ACC112 (cell line): Measurements from ENCODE around the gene GLCCI1.

Experiments
- H2AFZ ChIP-seq: fragments of 200-600 bp; sonication (generic); one replicate; pipeline ENCODE4 v1.6.0; 2017; ENCODE audit warnings: antibody characterized with exemption, low read length; ENCODE audit not compliant: unreplicated experiment
- H3K27ac ChIP-seq: fragments of 200-600 bp; sonication (generic); 2 replicates; pipeline ENCODE4 v1.5.1; 2014; ENCODE audit warnings: low read depth, mild to moderate bottlenecking, antibody characterized with exemption, low read length, moderate library complexity
- H3K27me3 ChIP-seq: fragments of 200-600 bp; sonication (generic); 2 replicates; pipeline ENCODE4 v1.6.1; 2014; ENCODE audit warnings: mild to moderate bottlenecking, antibody characterized with exemption, low read length, moderate library complexity, mixed read lengths; ENCODE audit not compliant: insufficient read depth
- H3K36me3 ChIP-seq: fragments of 200-600 bp; sonication (generic); 2 replicates; pipeline ENCODE4 v1.6.1; 2016; ENCODE audit warnings: mild to moderate bottlenecking, antibody characterized with exemption, low read length, moderate library complexity, mixed read lengths; ENCODE audit not compliant: insufficient read depth
- H3K4me1 ChIP-seq: fragments of 200-600 bp; sonication (generic); one replicate; pipeline ENCODE4 v1.6.1; 2016; ENCODE audit warnings: low read length, mixed read lengths; ENCODE audit not compliant: insufficient read depth, unreplicated experiment, control insufficient read depth
- H3K4me3 ChIP-seq: fragments of 200-600 bp; sonication (generic); 2 replicates; pipeline ENCODE4 v1.5.1; 2014; ENCODE audit warnings: mild to moderate bottlenecking, low read depth, low read length
- H3K79me2 ChIP-seq: fragments of 200-600 bp; sonication (generic); one replicate; pipeline ENCODE4 v1.6.0; 2016; ENCODE audit warnings: low read length; ENCODE audit not compliant: control insufficient read depth, unreplicated experiment, insufficient read depth

GLCCI1 gene

GRCh38 chr7:8015746-8016120 lies 47.1 kb downstream of the GLCCI1 start:
- no peaks in the 10 kb centered on the region for H3K36me3 ChIP-seq
- no peak overlapping the region for H2AFZ ChIP-seq
- no peaks in the 10 kb centered on the region for H3K4me1 ChIP-seq
- H3K4me3 ChIP-seq, result no peak overlapping the region
- H3K79me2 ChIP-seq, result no peaks in the 10 kb centered on the region
- H3K27ac ChIP-seq, result no peak overlapping the region
- no peaks in the 10 kb centered on the region for H3K27me3 ChIP-seq

- Histone ChIP-seq H3K4me1 (no peaks in the 10 kb centered on the region), H2AFZ (no peak overlapping the region), H3K4me3 (no peak overlapping the region), H3K27me3 (no peaks in the 10 kb centered on the region), H3K79me2 (no peaks in the 10 kb centered on the region), H3K36me3 (no peaks in the 10 kb centered on the region), H3K27ac (no peak overlapping the region)
Observed at GRCh38 chr7:8017423-8017822, 48.8 kb downstream of the GLCCI1 start.

GRCh38 chr7:8018961-8019360 lies 50.4 kb downstream of the GLCCI1 start:
- no peak overlapping the region for H3K4me3 ChIP-seq
- H2AFZ ChIP-seq, result no peak overlapping the region
- no peaks in the 10 kb centered on the region for H3K4me1 ChIP-seq
- peaks cover under 1% of the 10 kb centered on the region; the same call in 1 of the 2 replicates for H3K36me3 ChIP-seq
- H3K79me2 ChIP-seq, result no peaks in the 10 kb centered on the region
- no peaks in the 10 kb centered on the region for H3K27me3 ChIP-seq
- no peak overlapping the region for H3K27ac ChIP-seq

GRCh38 chr7:8022628-8023027 lies 54.0 kb downstream of the GLCCI1 start:
- Histone ChIP-seq H3K36me3 (peaks cover 22% of the 10 kb centered on the region), H3K4me3 (no peak overlapping the region), H3K27me3 (no peaks in the 10 kb centered on the region), H2AFZ (no peak overlapping the region), H3K4me1 (no peaks in the 10 kb centered on the region), H3K79me2 (no peaks in the 10 kb centered on the region), H3K27ac (no peak overlapping the region)

- Histone ChIP-seq H3K4me3 (no peak overlapping the region), H3K79me2 (no peaks in the 10 kb centered on the region), H3K27ac (no peak overlapping the region), H3K36me3 (no peaks in the 10 kb centered on the region), H3K27me3 (no peaks in the 10 kb centered on the region), H2AFZ (no peak overlapping the region), H3K4me1 (no peaks in the 10 kb centered on the region)
Observed at GRCh38 chr7:8035192-8035591, 66.6 kb downstream of the GLCCI1 start.

GRCh38 chr7:8035647-8036518 lies 67.3 kb downstream of the GLCCI1 start:
- H3K36me3 ChIP-seq, result no peaks in the 10 kb centered on the region
- no peaks in the 10 kb centered on the region for H3K79me2 ChIP-seq
- H3K4me3 ChIP-seq, result no peak overlapping the region
- H2AFZ ChIP-seq, result no peak overlapping the region
- H3K27me3 ChIP-seq, result no peaks in the 10 kb centered on the region
- H3K4me1 ChIP-seq, result no peaks in the 10 kb centered on the region
- no peak overlapping the region for H3K27ac ChIP-seq

GRCh38 chr7:8037151-8037550 lies 68.6 kb downstream of the GLCCI1 start:
- Histone ChIP-seq H3K4me1 (no peaks in the 10 kb centered on the region), H3K4me3 (no peak overlapping the region), H3K36me3 (no peaks in the 10 kb centered on the region), H3K79me2 (no peaks in the 10 kb centered on the region), H3K27ac (no peak overlapping the region), H3K27me3 (no peaks in the 10 kb centered on the region), H2AFZ (no peak overlapping the region)

- Histone ChIP-seq H3K4me1 (no peaks in the 10 kb centered on the region), H3K27me3 (no peaks in the 10 kb centered on the region), H2AFZ (no peak overlapping the region), H3K27ac (no peak overlapping the region), H3K36me3 (no peaks in the 10 kb centered on the region), H3K79me2 (no peaks in the 10 kb centered on the region), H3K4me3 (no peak overlapping the region)
Observed at GRCh38 chr7:8040768-8041369, 72.3 kb downstream of the GLCCI1 start.

GRCh38 chr7:8042796-8043535 lies 74.4 kb downstream of the GLCCI1 start:
- Histone ChIP-seq H3K36me3 (no peaks in the 10 kb centered on the region), H3K79me2 (no peaks in the 10 kb centered on the region), H3K4me1 (no peaks in the 10 kb centered on the region), H2AFZ (no peak overlapping the region), H3K27ac (no peak overlapping the region), H3K27me3 (no peaks in the 10 kb centered on the region), H3K4me3 (no peak overlapping the region)

- H3K27ac ChIP-seq, result no peak overlapping the region
- H3K4me3 ChIP-seq, result no peak overlapping the region
- no peaks in the 10 kb centered on the region for H3K79me2 ChIP-seq
- no peak overlapping the region for H2AFZ ChIP-seq
- no peaks in the 10 kb centered on the region for H3K36me3 ChIP-seq
- no peaks in the 10 kb centered on the region for H3K27me3 ChIP-seq
- no peaks in the 10 kb centered on the region for H3K4me1 ChIP-seq
Observed at GRCh38 chr7:8044761-8045430, 76.3 kb downstream of the GLCCI1 start.
